Activated T-helper 17 cell treated with anti-CD3 and anti-CD28 coated beads, Interleukin-2, amount 50 U/mL, for 72 hours (primary cell): Measurements from ENCODE around the gene SCN1B. TPM values are rescaled to one million over a fixed set of nuclear protein-coding genes. Genes with fewer than 3 reads are reported as not detected.
"Not testable (repeated sequence)": the region's sequence is repeated elsewhere in the genome, so short reads cannot be mapped to it uniquely, and the experiment has no call there.

ENCODE experiments used
- ATAC-seq: fragments of 150-1000 bp; cut with Tn5 transposase; replicated peaks from 2 replicates; pipeline ENCODE4 v1.10.0; 2021; ENCODE audit warnings: mild to moderate bottlenecking, moderate library complexity
- H3K27ac Mint-ChIP-seq: one replicate; pipeline ENCODE4 v1.8.0; 2022; ENCODE audit warnings: mixed read lengths
- H3K27me3 Mint-ChIP-seq: one replicate; pipeline ENCODE4 v1.8.0; 2022; ENCODE audit warnings: mixed read lengths
- H3K36me3 Mint-ChIP-seq: one replicate; pipeline ENCODE4 v1.8.0; 2022; ENCODE audit warnings: low read depth, mild to moderate bottlenecking, mixed read lengths
- H3K4me1 Mint-ChIP-seq: one replicate; pipeline ENCODE4 v1.8.0; 2022; ENCODE audit warnings: mixed read lengths
- H3K4me3 Mint-ChIP-seq: one replicate; pipeline ENCODE4 v1.8.0; 2022; ENCODE audit warnings: mild to moderate bottlenecking, mixed read lengths
- H3K9me3 Mint-ChIP-seq: one replicate; pipeline ENCODE4 v1.8.0; 2022; ENCODE audit warnings: mixed read lengths
- total RNA-seq, 2 donors: library from RNA; stranded (reverse); gene quantifications; one replicate each; pipeline ENCODE4 v1.2.3, GENCODE V29; 2022

The SCN1B gene
- total RNA-seq, 2 donors from 2014 or later: 0.97 to 3.1 TPM

DNA sequence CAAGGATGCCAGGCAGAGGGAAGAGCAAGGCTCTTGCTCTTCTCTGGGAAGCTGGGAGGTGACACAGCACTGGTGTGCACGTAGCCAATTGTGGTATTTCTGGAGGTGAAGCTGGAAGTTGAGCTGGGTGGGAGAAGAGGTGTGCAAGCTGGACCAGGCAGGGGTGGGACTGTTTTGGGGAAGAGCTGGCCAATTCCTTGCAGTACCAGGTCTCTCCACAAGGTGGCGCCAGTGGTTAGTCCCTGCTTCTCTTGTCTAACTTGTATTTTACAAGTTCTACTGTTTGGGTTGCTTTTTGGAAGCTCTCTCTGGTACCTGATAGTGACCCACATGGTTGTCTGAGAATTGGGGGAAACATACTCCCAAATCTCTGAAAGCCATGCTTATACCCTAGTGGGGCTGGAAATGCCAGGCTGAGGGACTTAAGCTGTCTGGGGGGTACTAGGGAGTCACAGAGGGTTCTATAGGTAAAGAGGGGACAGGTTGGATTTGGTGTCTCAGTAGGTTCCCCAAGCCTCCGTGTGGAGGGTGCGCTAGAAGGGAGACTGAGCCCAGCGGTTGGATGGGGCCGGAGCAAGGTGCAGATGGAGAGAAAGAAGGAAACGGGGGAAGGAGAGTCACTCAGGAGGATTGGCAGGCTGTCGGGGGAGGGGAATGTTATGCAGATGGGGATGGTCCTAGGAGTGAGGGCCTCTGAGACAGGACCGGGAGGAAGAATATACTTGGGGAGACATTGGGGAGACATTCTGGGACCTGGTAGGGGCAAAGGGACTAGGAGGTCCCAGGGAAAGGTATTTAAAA is 14.2 kb downstream of the SCN1B start:
- Mint-ChIP-seq H3K27ac (peak overlapping the region; percentile 63), H3K36me3 (no peaks in the 10 kb centered on the region), H3K4me3 (no peak overlapping the region), H3K9me3 (no peaks in the 10 kb centered on the region), H3K4me1 (peaks cover 27% of the 10 kb centered on the region), H3K27me3 (no peaks in the 10 kb centered on the region)
- no peak for ATAC-seq

DNA sequence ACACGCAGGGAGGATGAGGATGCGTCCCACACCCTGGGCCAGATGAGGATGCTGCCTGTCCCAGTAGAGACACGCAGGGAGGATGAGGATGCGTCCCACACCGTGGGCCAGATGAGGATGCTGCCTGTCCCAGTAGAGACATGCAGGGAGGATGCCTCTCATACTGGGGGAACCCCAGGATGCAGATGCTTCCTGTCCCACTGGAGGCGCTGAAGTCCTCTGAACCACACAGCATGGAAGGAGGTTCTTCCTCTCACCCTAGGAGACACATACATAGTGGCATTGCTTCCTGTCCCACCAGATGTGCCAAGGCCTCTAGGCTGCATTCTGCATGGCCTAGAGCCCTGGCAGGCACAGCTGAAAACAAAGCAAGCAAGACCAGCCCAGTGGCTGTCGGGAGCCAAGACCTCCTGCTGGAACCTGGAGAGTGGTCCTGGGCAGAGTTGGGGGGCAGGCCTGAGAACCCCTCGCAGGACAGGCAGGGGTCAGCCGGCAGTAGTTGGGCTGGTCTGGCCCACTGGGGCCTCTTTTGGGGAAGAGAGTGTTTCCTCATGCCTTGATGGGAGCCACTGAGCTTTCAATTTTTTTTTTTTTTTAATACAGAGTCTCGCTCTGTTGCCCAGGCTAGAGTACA is 15.5 kb downstream of the SCN1B start:
- no peaks in the 10 kb centered on the region for H3K36me3 Mint-ChIP-seq
- peak; percentile 80 for ATAC-seq

DNA sequence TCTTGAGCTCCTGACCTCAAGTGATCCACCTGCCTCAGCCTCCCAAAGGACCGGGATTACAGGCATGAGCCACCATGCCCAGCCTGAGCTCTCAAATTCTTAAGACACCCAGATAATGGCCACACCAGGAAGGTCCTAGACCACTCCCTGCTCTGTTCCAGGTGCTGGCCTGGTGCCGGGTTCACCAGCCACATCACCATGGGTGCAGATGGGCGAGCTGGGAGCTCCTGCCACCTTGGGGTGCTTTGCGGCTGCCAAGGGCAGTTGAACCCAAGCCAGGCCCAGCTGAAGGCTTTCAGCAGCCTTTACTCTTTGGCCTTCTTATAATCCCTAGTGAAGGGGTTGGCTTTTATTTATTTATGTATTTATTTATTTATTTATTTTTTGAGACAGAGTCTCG is 16.2 kb downstream of the SCN1B start:
- Mint-ChIP-seq H3K4me3 (no peak overlapping the region), H3K27ac (no peak overlapping the region), H3K4me1 (peaks cover 20% of the 10 kb centered on the region), H3K36me3 (no peaks in the 10 kb centered on the region), H3K9me3 (no peaks in the 10 kb centered on the region), H3K27me3 (no peaks in the 10 kb centered on the region)
- ATAC-seq: no peak

More for the DNA sequence above, 15.5 kb downstream of the SCN1B start:
- Mint-ChIP-seq H3K27ac (peak overlapping the region; percentile 50), H3K9me3 (no peaks in the 10 kb centered on the region), H3K4me1 (peaks cover 20% of the 10 kb centered on the region), H3K27me3 (no peaks in the 10 kb centered on the region), H3K4me3 (no peak overlapping the region)

- H3K4me3 Mint-ChIP-seq: no peak overlapping the region
- H3K27me3 Mint-ChIP-seq: no peaks in the 10 kb centered on the region
- H3K36me3 Mint-ChIP-seq: no peaks in the 10 kb centered on the region
- peaks cover 20% of the 10 kb centered on the region for H3K4me1 Mint-ChIP-seq
- no peak for ATAC-seq
- H3K27ac Mint-ChIP-seq: no peak overlapping the region
- no peaks in the 10 kb centered on the region for H3K9me3 Mint-ChIP-seq
Observed at GRCh38 chr19:35048911-35049411, 18.7 kb downstream of the SCN1B start.

GRCh38 chr19:35049456-35049855 is 19.2 kb downstream of the SCN1B start:
- Mint-ChIP-seq H3K9me3 (no peaks in the 10 kb centered on the region), H3K27ac (no peak overlapping the region), H3K27me3 (no peaks in the 10 kb centered on the region), H3K4me3 (no peak overlapping the region), H3K36me3 (no peaks in the 10 kb centered on the region), H3K4me1 (peaks cover 15% of the 10 kb centered on the region)
- ATAC-seq: no peak

DNA sequence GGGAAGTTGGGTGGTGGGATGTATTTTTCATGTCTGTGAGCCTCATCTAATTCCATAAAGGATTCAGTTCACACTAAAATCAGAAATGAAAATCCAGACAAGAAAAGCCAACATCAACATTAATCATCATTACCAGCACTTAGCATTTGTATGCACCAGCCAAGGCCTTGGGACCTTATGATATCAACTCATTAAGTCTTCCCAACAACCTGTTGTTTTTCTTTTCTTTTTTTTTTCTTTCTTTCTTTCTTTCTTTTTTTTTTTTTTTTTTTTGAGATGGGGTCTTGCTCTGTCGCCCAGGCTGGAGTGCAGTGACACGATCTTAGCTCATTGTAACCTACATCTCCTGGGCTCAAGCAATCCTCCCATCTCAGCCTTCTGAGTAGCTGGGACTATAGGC is 20.4 kb downstream of the SCN1B start:
- H3K4me1 Mint-ChIP-seq, H3K4me3 Mint-ChIP-seq, H3K36me3 Mint-ChIP-seq, ATAC-seq, H3K9me3 Mint-ChIP-seq, H3K27ac Mint-ChIP-seq, H3K27me3 Mint-ChIP-seq: not testable (repeated sequence)

GRCh38 chr19:35051268-35051667 is 21.0 kb downstream of the SCN1B start:
- H3K4me1 Mint-ChIP-seq, H3K27me3 Mint-ChIP-seq, ATAC-seq, H3K27ac Mint-ChIP-seq, H3K4me3 Mint-ChIP-seq, H3K9me3 Mint-ChIP-seq, H3K36me3 Mint-ChIP-seq: not testable (repeated sequence)

DNA sequence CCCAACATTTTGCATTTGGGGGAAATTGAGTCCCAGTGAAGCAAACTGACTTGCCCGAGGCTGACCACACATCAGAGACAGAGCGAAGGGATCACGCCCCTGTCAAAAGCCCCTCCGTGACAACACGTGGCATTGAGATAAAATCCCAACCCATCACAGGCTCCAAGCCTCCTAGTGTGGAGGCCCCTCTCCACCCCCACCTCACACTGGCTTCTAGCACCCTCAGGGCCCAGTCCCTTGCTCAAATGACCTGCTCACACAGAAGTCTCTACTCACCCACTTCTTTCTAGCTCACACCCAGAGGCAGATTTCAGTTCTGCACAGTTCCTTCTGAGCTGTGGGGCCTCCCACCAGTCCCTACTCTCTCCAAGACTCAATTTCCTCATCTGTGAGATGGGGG is 21.5 kb downstream of the SCN1B start:
- Mint-ChIP-seq H3K4me3 (no peak overlapping the region), H3K27me3 (peaks cover 4% of the 10 kb centered on the region), H3K36me3 (no peaks in the 10 kb centered on the region), H3K9me3 (no peaks in the 10 kb centered on the region), H3K4me1 (no peaks in the 10 kb centered on the region), H3K27ac (no peak overlapping the region)
- no peak for ATAC-seq

DNA sequence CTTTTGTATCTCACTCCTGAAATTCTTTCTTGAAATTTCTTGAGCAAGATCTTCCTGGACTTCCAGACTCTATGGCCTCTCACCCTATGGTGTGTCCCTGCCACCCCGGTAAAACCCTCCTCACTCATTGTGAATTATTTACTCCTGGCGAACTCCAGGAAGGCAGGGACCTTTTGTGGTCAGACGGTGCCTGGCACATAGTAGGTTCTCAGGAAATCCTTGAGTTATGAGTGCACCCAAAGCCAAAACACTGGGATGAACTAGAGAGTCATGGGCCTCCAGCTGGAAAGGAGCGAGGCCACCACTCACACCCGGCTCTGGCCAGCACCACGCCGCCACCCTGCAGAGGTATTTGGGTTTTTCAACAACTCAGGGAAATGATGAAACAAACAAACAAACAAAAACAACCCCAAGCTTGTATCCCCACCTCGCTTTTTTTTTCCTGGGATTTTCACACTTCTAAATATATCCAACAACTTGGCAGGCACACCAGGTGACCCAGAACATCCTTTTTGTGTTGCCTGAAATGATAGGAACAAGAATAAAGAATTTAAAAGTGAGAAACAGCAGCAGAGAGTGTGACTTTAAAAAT is 22.4 kb downstream of the SCN1B start:
- no peak for ATAC-seq
- H3K27ac Mint-ChIP-seq: no peak overlapping the region
- no peaks in the 10 kb centered on the region for H3K9me3 Mint-ChIP-seq
- H3K36me3 Mint-ChIP-seq: no peaks in the 10 kb centered on the region
- H3K4me1 Mint-ChIP-seq: no peaks in the 10 kb centered on the region
- peaks cover 4% of the 10 kb centered on the region for H3K27me3 Mint-ChIP-seq
- no peak overlapping the region for H3K4me3 Mint-ChIP-seq

DNA sequence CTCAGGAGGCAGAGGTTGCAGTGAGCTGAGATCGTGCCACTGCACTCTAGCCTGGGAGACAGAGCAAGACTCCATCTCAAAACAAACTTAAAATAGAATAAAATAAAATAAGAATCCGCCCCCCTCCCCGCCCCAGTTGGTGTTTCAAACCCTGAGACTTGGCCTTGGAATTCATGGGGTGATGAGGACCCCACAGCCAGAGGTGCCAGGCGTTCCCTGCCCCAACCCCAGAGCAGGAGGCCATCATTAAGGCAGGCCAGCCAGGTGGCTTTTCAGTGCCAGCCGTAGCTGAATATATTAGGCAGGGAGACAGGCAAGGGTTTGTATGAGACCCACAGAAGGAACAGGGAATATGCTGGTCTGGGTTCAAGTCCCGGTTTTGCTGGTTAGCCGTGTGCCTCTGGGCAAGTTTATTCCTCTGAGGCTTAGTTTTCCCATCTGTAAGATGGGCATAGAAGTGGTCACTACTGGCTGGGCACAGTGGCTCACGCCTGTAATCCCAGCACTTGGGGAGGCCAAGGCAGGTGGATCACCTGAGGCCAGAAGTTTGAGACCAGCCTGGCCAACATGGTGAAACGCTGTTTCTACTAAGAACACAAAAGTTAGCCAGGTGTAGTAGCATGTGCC is 23.5 kb downstream of the SCN1B start:
- no peak overlapping the region for H3K27ac Mint-ChIP-seq
- no peak overlapping the region for H3K4me3 Mint-ChIP-seq

DNA sequence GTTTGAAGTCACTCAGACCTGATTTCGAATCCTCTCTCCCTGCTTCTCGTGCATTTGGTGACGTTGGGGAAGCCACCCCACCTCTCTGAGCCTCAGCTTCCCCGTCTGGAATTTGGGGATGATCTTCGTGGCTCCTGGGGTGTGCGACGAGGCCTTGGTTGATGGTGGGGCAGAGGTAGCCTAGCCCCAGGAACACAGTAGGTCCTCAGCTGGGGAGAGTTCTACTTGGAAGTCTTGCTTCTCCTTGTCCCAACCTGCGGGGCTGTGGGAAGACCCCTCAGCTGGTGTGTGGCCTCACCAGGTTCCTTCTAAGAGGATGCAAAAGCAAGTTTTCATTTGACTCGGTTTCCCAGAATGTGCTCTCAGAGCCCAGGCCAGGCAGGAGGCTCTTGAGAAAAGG is 24.4 kb downstream of the SCN1B start:
- H3K27ac Mint-ChIP-seq: no peak overlapping the region
- no peak overlapping the region for H3K4me3 Mint-ChIP-seq
- no peaks in the 10 kb centered on the region for H3K9me3 Mint-ChIP-seq
- no peak for ATAC-seq
- no peaks in the 10 kb centered on the region for H3K4me1 Mint-ChIP-seq
- peaks cover 4% of the 10 kb centered on the region for H3K27me3 Mint-ChIP-seq
- H3K36me3 Mint-ChIP-seq: no peaks in the 10 kb centered on the region

More for the DNA sequence above, 23.5 kb downstream of the SCN1B start:
- Mint-ChIP-seq H3K27me3 (peaks cover 4% of the 10 kb centered on the region), H3K36me3 (no peaks in the 10 kb centered on the region), H3K4me1 (no peaks in the 10 kb centered on the region), H3K9me3 (no peaks in the 10 kb centered on the region)
- ATAC-seq: no peak

DNA sequence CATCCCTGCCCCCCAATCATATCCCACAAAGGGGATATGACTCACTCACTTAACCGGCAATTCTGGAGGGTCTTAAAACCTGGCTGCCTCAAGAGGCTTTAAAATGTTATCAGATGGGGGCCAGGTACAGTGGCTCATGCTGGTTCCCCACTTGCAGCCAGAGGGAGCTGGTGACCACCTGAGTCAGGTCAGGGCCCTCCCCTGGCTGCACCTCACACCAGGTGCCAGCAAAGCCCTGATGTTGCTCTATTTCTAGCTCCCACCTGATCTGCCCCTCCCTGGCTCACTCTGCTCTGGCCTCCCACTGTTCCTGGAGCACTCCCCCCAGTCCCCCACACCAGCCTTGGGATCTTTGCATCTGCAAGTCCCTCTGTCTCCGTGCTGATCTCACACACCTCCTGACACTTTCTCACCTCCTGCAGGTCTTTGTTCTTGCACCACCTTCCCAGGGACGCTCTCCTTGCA is 25.5 kb downstream of the SCN1B start:
- no peaks in the 10 kb centered on the region for H3K4me1 Mint-ChIP-seq
- no peak overlapping the region for H3K27ac Mint-ChIP-seq
- H3K27me3 Mint-ChIP-seq: peaks cover 4% of the 10 kb centered on the region

GRCh38 chr19:35056513-35057063 is 26.3 kb downstream of the SCN1B start:
- H3K27me3 Mint-ChIP-seq: peaks cover 4% of the 10 kb centered on the region
- no peak for ATAC-seq
- H3K27ac Mint-ChIP-seq: no peak overlapping the region
- H3K9me3 Mint-ChIP-seq: no peaks in the 10 kb centered on the region
- no peaks in the 10 kb centered on the region for H3K36me3 Mint-ChIP-seq
- no peaks in the 10 kb centered on the region for H3K4me1 Mint-ChIP-seq
- H3K4me3 Mint-ChIP-seq: no peak overlapping the region

More for the DNA sequence above, 25.5 kb downstream of the SCN1B start:
- Mint-ChIP-seq H3K4me3 (no peak overlapping the region), H3K9me3 (no peaks in the 10 kb centered on the region), H3K36me3 (no peaks in the 10 kb centered on the region)
- no peak for ATAC-seq

DNA sequence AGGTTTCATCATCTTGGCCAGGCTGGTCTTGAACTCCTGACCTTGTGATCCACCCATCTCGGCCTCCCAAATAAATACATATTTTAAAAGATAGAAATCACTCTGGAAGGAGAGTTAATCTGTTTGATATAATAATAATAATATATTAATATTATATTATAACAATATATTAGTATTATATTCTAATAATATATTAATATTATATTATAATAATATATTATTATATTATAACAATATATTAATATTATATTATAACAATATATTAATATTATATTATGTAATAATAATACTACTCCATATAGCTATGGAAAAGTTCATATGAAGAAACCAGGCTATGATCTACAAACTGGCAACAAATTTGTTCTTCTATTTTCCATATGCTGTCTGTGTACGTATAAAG is 28.1 kb downstream of the SCN1B start:
- ATAC-seq: no peak
- no peaks in the 10 kb centered on the region for H3K36me3 Mint-ChIP-seq
- H3K9me3 Mint-ChIP-seq: no peaks in the 10 kb centered on the region
- H3K27me3 Mint-ChIP-seq: peaks cover 4% of the 10 kb centered on the region
- H3K27ac Mint-ChIP-seq: no peak overlapping the region
- H3K4me3 Mint-ChIP-seq: no peak overlapping the region
- no peaks in the 10 kb centered on the region for H3K4me1 Mint-ChIP-seq
